ENCODE measurements around the gene PDZRN4.

- TF ChIP-seq SUZ12 (IDR thresholded peaks at IDR 0.05; ENCODE audit: extremely low read depth, insufficient read depth, insufficient read length) (no peak), ZNF274 (IDR thresholded peaks at IDR 0.05; ENCODE audit: low read depth, low read length) (no peak), YY1 (IDR thresholded peaks at IDR 0.05; ENCODE audit: insufficient read depth, insufficient read length) (no peak)
Measured at GRCh38 chr12:41189395-41190251, 1.5 kb downstream of the PDZRN4 start.
